SU-DHL-6 (cell line): ENCODE measurements around the gene ZNF213.

Experiments
- CTCF ChIP-seq: fragments of 200-600 bp; sonication (generic); IDR thresholded peaks from one replicate; pipeline ENCODE4 v1.5.1; 2017; ENCODE audit warnings: antibody characterized with exemption, mild to moderate bottlenecking, low read length, moderate library complexity; ENCODE audit not compliant: insufficient read depth, poor library complexity, severe bottlenecking
- EZH2phosphoT487 ChIP-seq: fragments of 200-600 bp; sonication (generic), shearing (Covaris generic); conservative IDR thresholded peaks from 2 replicates; pipeline ENCODE4 v1.6.1; 2018; ENCODE audit warnings: mild to moderate bottlenecking, antibody characterized with exemption, low read length, moderate library complexity, mixed read lengths

GRCh38 chr16:3179651-3180050 is 44.8 kb downstream of the ZNF213 start:
- TF ChIP-seq CTCF (no peak), EZH2phosphoT487 (no peak)
